DND-41 (cell line): ENCODE results near the gene DGKE.

Experiments used
- ATAC-seq: fragments of 200-7000 bp; cut with Tn5 transposase; 3 replicates; pipeline ENCODE4 v1.9.1; 2021; ENCODE audit warnings: low read depth; ENCODE audit not compliant: insufficient read depth
- DNase-seq: peaks from one replicate; pipeline ENCODE4 v3.0.0-alpha.2; 2020
- H2AFZ ChIP-seq: 2 replicates; pipeline ENCODE4 v1.6.0; 2012; ENCODE audit warnings: low read depth, low read length
- H3K27ac ChIP-seq: 2 replicates; pipeline ENCODE4 v1.5.1; 2012; ENCODE audit warnings: low read length, inconsistent platforms
- H3K27me3 ChIP-seq: fragments of 200-600 bp; sonication (generic); 2 replicates; pipeline ENCODE4 v1.6.0; 2012; ENCODE audit warnings: low read length, mild to moderate bottlenecking, inconsistent platforms; ENCODE audit not compliant: insufficient read depth, poor library complexity
- H3K36me3 ChIP-seq: 2 replicates; pipeline ENCODE4 v1.5.1; 2012; ENCODE audit warnings: low read length, inconsistent platforms; ENCODE audit not compliant: insufficient read depth
- H3K4me1 ChIP-seq: 2 replicates; pipeline ENCODE4 v1.5.1; 2012; ENCODE audit warnings: mild to moderate bottlenecking, low read length; ENCODE audit not compliant: insufficient read depth
- H3K4me2 ChIP-seq: 2 replicates; pipeline ENCODE4 v1.6.0; 2012; ENCODE audit warnings: mild to moderate bottlenecking, moderate library complexity, low read length, inconsistent platforms; ENCODE audit not compliant: insufficient read depth
- H3K4me3 ChIP-seq, 2 experiments: fragments of 200-600 bp in 1 of 2; shearing (Covaris generic) in 1 of 2; 2 replicates each; pipeline ENCODE4 v1.5.1; 2012 to 2016; ENCODE audit warnings: inconsistent platforms in 2 of 2, low read length in 2 of 2, mild to moderate bottlenecking in 2 of 2, low read depth in 1 of 2, moderate library complexity in 1 of 2
- H3K79me2 ChIP-seq: 2 replicates; pipeline ENCODE4 v1.6.0; 2012; ENCODE audit warnings: low read length, inconsistent platforms; ENCODE audit not compliant: insufficient read depth
- H3K9ac ChIP-seq: 2 replicates; pipeline ENCODE4 v1.6.0; 2012; ENCODE audit warnings: low read depth, mild to moderate bottlenecking, inconsistent platforms, low read length, moderate library complexity
- H3K9me3 ChIP-seq: 2 replicates; pipeline ENCODE4 v1.5.1; 2012; ENCODE audit warnings: low read length, moderate library complexity, mild to moderate bottlenecking, inconsistent platforms; ENCODE audit not compliant: insufficient read depth, severe bottlenecking
- H4K20me1 ChIP-seq: 2 replicates; pipeline ENCODE4 v1.6.0; 2012; ENCODE audit warnings: low read length; ENCODE audit not compliant: insufficient read depth
- CTCF ChIP-seq: IDR thresholded peaks from 2 replicates; pipeline ENCODE4 v1.5.1; 2012; ENCODE audit warnings: borderline replicate concordance, low read length, moderate library complexity, mild to moderate bottlenecking; ENCODE audit not compliant: poor library complexity, severe bottlenecking; ENCODE audit errors: extremely low read depth
- EZH2 ChIP-seq: IDR thresholded peaks from 3 replicates; pipeline ENCODE4 v1.6.1; 2012; ENCODE audit warnings: borderline replicate concordance, low read depth, mild to moderate bottlenecking, moderate library complexity, low read length, inconsistent platforms; ENCODE audit not compliant: severe bottlenecking

Gene DGKE

DNA sequence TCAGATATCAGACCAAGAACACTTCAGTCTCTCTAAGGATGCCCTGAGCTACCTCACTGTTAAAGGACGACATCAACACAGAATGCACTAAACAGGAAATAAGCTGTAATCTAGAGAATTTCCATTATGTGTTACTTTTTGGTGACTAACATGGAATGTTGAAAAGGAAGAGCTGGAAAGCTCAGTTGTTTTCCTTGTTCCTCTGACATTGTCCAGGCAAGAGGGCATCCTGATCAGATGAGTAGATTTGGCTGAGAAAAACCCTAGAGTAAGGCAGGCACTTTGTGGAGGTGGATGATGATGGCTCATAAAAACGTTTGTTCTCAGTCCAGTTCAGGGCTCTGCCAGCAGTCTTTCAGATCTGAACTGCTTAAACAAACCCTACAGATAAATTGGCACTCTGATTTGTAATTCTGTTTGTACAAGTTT lies 34.0 kb downstream of the DGKE start:
- TF ChIP-seq CTCF (no peak), EZH2 (no peak)
- H4K20me1 ChIP-seq = no peaks in the 10 kb centered on the region
- no peak overlapping the region for H3K4me3 ChIP-seq
- H3K4me2 ChIP-seq = no peak overlapping the region
- no peak overlapping the region for H3K9ac ChIP-seq
- peaks cover 5% of the 10 kb centered on the region; the same call in 1 of the 2 replicates for H3K36me3 ChIP-seq
- no peaks in the 10 kb centered on the region for H3K4me1 ChIP-seq
- H3K27me3 ChIP-seq = no peaks in the 10 kb centered on the region
- H3K9me3 ChIP-seq = no peaks in the 10 kb centered on the region
- no peak overlapping the region for H2AFZ ChIP-seq
- ATAC-seq (no peak), DNase-seq (no peak)
- H3K79me2 ChIP-seq = no peaks in the 10 kb centered on the region
- H3K27ac ChIP-seq = no peak overlapping the region

- no peaks in the 10 kb centered on the region for H3K9me3 ChIP-seq
- peaks cover 3% of the 10 kb centered on the region; the same call in 1 of the 2 replicates for H3K36me3 ChIP-seq
- no peaks in the 10 kb centered on the region for H3K4me1 ChIP-seq
- no peaks in the 10 kb centered on the region for H3K27me3 ChIP-seq
- no peak overlapping the region for H3K27ac ChIP-seq
- H2AFZ ChIP-seq = no peak overlapping the region
- ATAC-seq (no peak), DNase-seq (no peak)
- no peak overlapping the region for H3K4me3 ChIP-seq
- TF ChIP-seq EZH2 = no peak
- TF ChIP-seq CTCF = no peak
- no peaks in the 10 kb centered on the region for H3K79me2 ChIP-seq
- no peaks in the 10 kb centered on the region for H4K20me1 ChIP-seq
- H3K9ac ChIP-seq = no peak overlapping the region
- no peak overlapping the region for H3K4me2 ChIP-seq
Observed at GRCh38 chr17:56868716-56869115, 34.8 kb downstream of the DGKE start.

GRCh38 chr17:56870081-56870651 lies 36.2 kb downstream of the DGKE start:
- Histone ChIP-seq H3K36me3 (no peaks in the 10 kb centered on the region), H2AFZ (no peak overlapping the region), H3K4me3 (no peak overlapping the region), H3K4me1 (no peaks in the 10 kb centered on the region), H3K27me3 (no peaks in the 10 kb centered on the region), H3K9ac (no peak overlapping the region), H3K79me2 (no peaks in the 10 kb centered on the region), H3K4me2 (no peak overlapping the region), H3K9me3 (no peaks in the 10 kb centered on the region), H4K20me1 (no peaks in the 10 kb centered on the region), H3K27ac (no peak overlapping the region)
- no peak for ATAC-seq
- TF ChIP-seq EZH2 (no peak), CTCF (no peak)
- no peak for DNase-seq

DNA sequence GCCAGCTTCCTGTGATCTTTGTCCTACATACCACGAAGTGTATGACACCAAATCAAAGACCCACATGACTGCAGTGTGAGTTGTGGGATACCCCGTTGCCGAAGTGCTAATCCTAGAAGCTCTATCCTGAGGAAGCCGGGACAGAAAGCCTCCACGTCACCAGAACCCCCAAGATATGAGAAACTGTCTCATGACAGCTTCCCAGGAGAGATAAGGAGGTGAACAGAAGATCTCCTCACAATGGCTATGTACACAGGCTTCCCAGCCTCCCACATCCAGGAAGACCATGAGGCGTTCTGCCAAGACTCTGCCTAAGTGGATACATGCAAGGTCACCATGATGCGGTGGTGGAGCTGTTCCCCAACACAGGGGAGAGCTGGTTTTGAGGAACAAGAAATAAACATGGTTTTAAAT lies 42.8 kb downstream of the DGKE start:
- Histone ChIP-seq H3K4me2 (no peak overlapping the region), H3K79me2 (no peaks in the 10 kb centered on the region)
- TF ChIP-seq EZH2 (no peak), CTCF (no peak)

More for the DNA sequence above, 42.8 kb downstream of the DGKE start:
- no peak for DNase-seq
- Histone ChIP-seq H3K36me3 (no peaks in the 10 kb centered on the region), H3K27ac (no peak overlapping the region), H3K4me3 (no peak overlapping the region), H3K9ac (no peak overlapping the region), H3K4me1 (no peaks in the 10 kb centered on the region), H4K20me1 (no peaks in the 10 kb centered on the region), H2AFZ (no peak overlapping the region), H3K27me3 (no peaks in the 10 kb centered on the region), H3K9me3 (no peaks in the 10 kb centered on the region)
- no peak for ATAC-seq
